ENCODE measurements around the gene TBX1. TPM values are rescaled to one million over a fixed set of nuclear protein-coding genes. Genes with fewer than 3 reads are reported as not detected.

TBX1 gene
- polyA plus RNA-seq, 4 donors = 1.1 to 4.8 (median 1.3) TPM; not detected in 1

GRCh38 chr22:19761725-19762567, 1.4 kb downstream of the TBX1 start:
- no peaks in the 10 kb centered on the region for H3K9me3 ChIP-seq (ENCODE audit: control insufficient read depth in 2 of 2, insufficient read depth in 1 of 2, low read depth in 1 of 2, low read length in 1 of 2)
- H3K4me3 ChIP-seq (ENCODE audit: low read depth in 1 of 3, low read length in 3 of 3) = peak overlapping the region in 1 of 3 donors; percentile 43
- no peak overlapping the region for H3K27ac ChIP-seq (ENCODE audit: low read depth in 1 of 3, low read length in 2 of 3)
- FAIRE-seq (no peak), DNase-seq (peak in 1 of 2 donors; percentile 36)
- H3K4me1 ChIP-seq (ENCODE audit: control insufficient read depth in 3 of 3, insufficient read depth in 2 of 3, low read depth in 1 of 3, low read length in 2 of 3) = peaks cover 0 to 13% (median 4%) of the 10 kb centered on the region in 3 donors
- WGBS, 3 donors = 47 to 63% (median 59%) methylated on average over 33 of the region's 33 CpGs
- H3K27me3 ChIP-seq (ENCODE audit: control insufficient read depth in 3 of 3, insufficient read depth in 3 of 3, low read length in 3 of 3) = peaks cover 40 to 82% (median 50%) of the 10 kb centered on the region in 3 donors
- H3K36me3 ChIP-seq (ENCODE audit: control insufficient read depth in 3 of 3, insufficient read depth in 2 of 3, low read depth in 1 of 3, low read length in 3 of 3) = no peaks in the 10 kb centered on the region

GRCh38 chr22:19762568-19763457, 2.2 kb downstream of the TBX1 start:
- H3K9me3 ChIP-seq (ENCODE audit: control insufficient read depth in 2 of 2, insufficient read depth in 1 of 2, low read depth in 1 of 2, low read length in 1 of 2) = no peaks in the 10 kb centered on the region
- peak in 1 of 2 donors; percentile 30 for DNase-seq
- no peak overlapping the region for H3K4me3 ChIP-seq (ENCODE audit: low read depth in 1 of 3, low read length in 3 of 3)
- FAIRE-seq = no peak
- peaks cover 0 to 11% (median 4%) of the 10 kb centered on the region in 3 donors for H3K4me1 ChIP-seq (ENCODE audit: control insufficient read depth in 3 of 3, insufficient read depth in 2 of 3, low read depth in 1 of 3, low read length in 2 of 3)
- 46 to 64% (median 61%) methylated on average over 31 to 34 of the region's 34 CpGs for WGBS, 3 donors
- no peak overlapping the region for H3K27ac ChIP-seq (ENCODE audit: low read depth in 1 of 3, low read length in 2 of 3)
- H3K36me3 ChIP-seq (ENCODE audit: control insufficient read depth in 3 of 3, insufficient read depth in 2 of 3, low read depth in 1 of 3, low read length in 3 of 3) = no peaks in the 10 kb centered on the region
- H3K27me3 ChIP-seq (ENCODE audit: control insufficient read depth in 3 of 3, insufficient read depth in 3 of 3, low read length in 3 of 3) = peaks cover 40 to 82% (median 51%) of the 10 kb centered on the region in 3 donors

- FAIRE-seq (no peak), DNase-seq (peak in 1 of 2 donors; percentile 20)
- 39 to 56% (median 42%) methylated on average over 38 to 39 of the region's 39 CpGs for WGBS, 3 donors
- Histone ChIP-seq H3K36me3 (ENCODE audit: control insufficient read depth in 3 of 3, insufficient read depth in 2 of 3, low read depth in 1 of 3, low read length in 3 of 3) (no peaks in the 10 kb centered on the region), H3K9me3 (ENCODE audit: control insufficient read depth in 2 of 2, insufficient read depth in 1 of 2, low read depth in 1 of 2, low read length in 1 of 2) (no peaks in the 10 kb centered on the region), H3K27ac (ENCODE audit: low read depth in 1 of 3, low read length in 2 of 3) (no peak overlapping the region), H3K27me3 (ENCODE audit: control insufficient read depth in 3 of 3, insufficient read depth in 3 of 3, low read length in 3 of 3) (peaks cover 33 to 83% (median 56%) of the 10 kb centered on the region in 3 donors), H3K4me1 (ENCODE audit: control insufficient read depth in 3 of 3, insufficient read depth in 2 of 3, low read depth in 1 of 3, low read length in 2 of 3) (peaks cover 0 to 11% (median 4%) of the 10 kb centered on the region in 3 donors), H3K4me3 (ENCODE audit: low read depth in 1 of 3, low read length in 3 of 3) (no peak overlapping the region)
These were observed 3.1 kb downstream of the TBX1 start for GRCh38 chr22:19763458-19764298.

- FAIRE-seq = no peak
- Histone ChIP-seq H3K36me3 (ENCODE audit: control insufficient read depth in 3 of 3, insufficient read depth in 2 of 3, low read depth in 1 of 3, low read length in 3 of 3) (no peaks in the 10 kb centered on the region), H3K27me3 (ENCODE audit: control insufficient read depth in 3 of 3, insufficient read depth in 3 of 3, low read length in 3 of 3) (peaks cover 28 to 83% (median 54%) of the 10 kb centered on the region in 3 donors), H3K9me3 (ENCODE audit: control insufficient read depth in 2 of 2, insufficient read depth in 1 of 2, low read depth in 1 of 2, low read length in 1 of 2) (no peaks in the 10 kb centered on the region), H3K4me1 (ENCODE audit: control insufficient read depth in 3 of 3, insufficient read depth in 2 of 3, low read depth in 1 of 3, low read length in 2 of 3) (peaks cover 0 to 11% (median 4%) of the 10 kb centered on the region in 3 donors), H3K4me3 (ENCODE audit: low read depth in 1 of 3, low read length in 3 of 3) (no peak overlapping the region), H3K27ac (ENCODE audit: low read depth in 1 of 3, low read length in 2 of 3) (no peak overlapping the region)
- DNase-seq = no peak
- WGBS, 3 donors = 59 to 70% (median 60%) methylated on average over 11 to 17 of the region's 17 CpGs
These were observed 3.7 kb downstream of the TBX1 start for GRCh38 chr22:19764299-19764593.

- H3K27me3 ChIP-seq (ENCODE audit: control insufficient read depth in 3 of 3, insufficient read depth in 3 of 3, low read length in 3 of 3) = peaks cover 24 to 83% (median 54%) of the 10 kb centered on the region in 3 donors
- DNase-seq = no peak
- no peak for FAIRE-seq
These were observed 4.3 kb downstream of the TBX1 start for GRCh38 chr22:19764636-19765476.

GRCh38 chr22:19765477-19766239, 5.1 kb downstream of the TBX1 start:
- no peak overlapping the region for H3K27ac ChIP-seq (ENCODE audit: low read depth in 1 of 3, low read length in 2 of 3)
- FAIRE-seq (no peak), DNase-seq (peak; percentile 18 to 56)
- no peaks in the 10 kb centered on the region for H3K9me3 ChIP-seq (ENCODE audit: control insufficient read depth in 2 of 2, insufficient read depth in 1 of 2, low read depth in 1 of 2, low read length in 1 of 2)
- peaks cover 25 to 86% (median 54%) of the 10 kb centered on the region in 3 donors for H3K27me3 ChIP-seq (ENCODE audit: control insufficient read depth in 3 of 3, insufficient read depth in 3 of 3, low read length in 3 of 3)
- WGBS, 3 donors = 1 to 3% (median 2%) methylated on average over 70 to 83 of the region's 83 CpGs
- no peaks in the 10 kb centered on the region for H3K36me3 ChIP-seq (ENCODE audit: control insufficient read depth in 3 of 3, insufficient read depth in 2 of 3, low read depth in 1 of 3, low read length in 3 of 3)
- peaks cover 0 to 11% (median 4%) of the 10 kb centered on the region in 3 donors for H3K4me1 ChIP-seq (ENCODE audit: control insufficient read depth in 3 of 3, insufficient read depth in 2 of 3, low read depth in 1 of 3, low read length in 2 of 3)
- peak overlapping the region in 1 of 3 donors; percentile 41 for H3K4me3 ChIP-seq (ENCODE audit: low read depth in 1 of 3, low read length in 3 of 3)

More at GRCh38 chr22:19764636-19765476, 4.3 kb downstream of the TBX1 start:
- no peaks in the 10 kb centered on the region for H3K9me3 ChIP-seq (ENCODE audit: control insufficient read depth in 2 of 2, insufficient read depth in 1 of 2, low read depth in 1 of 2, low read length in 1 of 2)
- H3K4me1 ChIP-seq (ENCODE audit: control insufficient read depth in 3 of 3, insufficient read depth in 2 of 3, low read depth in 1 of 3, low read length in 2 of 3) = peaks cover 0 to 11% (median 4%) of the 10 kb centered on the region in 3 donors
- 29 to 47% (median 45%) methylated on average over 25 of the region's 25 CpGs for WGBS, 3 donors
- H3K36me3 ChIP-seq (ENCODE audit: control insufficient read depth in 3 of 3, insufficient read depth in 2 of 3, low read depth in 1 of 3, low read length in 3 of 3) = no peaks in the 10 kb centered on the region
- no peak overlapping the region for H3K27ac ChIP-seq (ENCODE audit: low read depth in 1 of 3, low read length in 2 of 3)
- H3K4me3 ChIP-seq (ENCODE audit: low read depth in 1 of 3, low read length in 3 of 3) = no peak overlapping the region

GRCh38 chr22:19766240-19766510, 5.6 kb downstream of the TBX1 start:
- Histone ChIP-seq H3K4me3 (ENCODE audit: low read depth in 1 of 3, low read length in 3 of 3) (peak overlapping the region in 1 of 3 donors; percentile 41), H3K27me3 (ENCODE audit: control insufficient read depth in 3 of 3, insufficient read depth in 3 of 3, low read length in 3 of 3) (peaks cover 20 to 88% (median 55%) of the 10 kb centered on the region in 3 donors), H3K9me3 (ENCODE audit: control insufficient read depth in 2 of 2, insufficient read depth in 1 of 2, low read depth in 1 of 2, low read length in 1 of 2) (no peaks in the 10 kb centered on the region), H3K27ac (ENCODE audit: low read depth in 1 of 3, low read length in 2 of 3) (no peak overlapping the region), H3K36me3 (ENCODE audit: control insufficient read depth in 3 of 3, insufficient read depth in 2 of 3, low read depth in 1 of 3, low read length in 3 of 3) (no peaks in the 10 kb centered on the region), H3K4me1 (ENCODE audit: control insufficient read depth in 3 of 3, insufficient read depth in 2 of 3, low read depth in 1 of 3, low read length in 2 of 3) (peaks cover 0 to 11% (median 3%) of the 10 kb centered on the region in 3 donors)
- FAIRE-seq (no peak), DNase-seq (no peak)
- 1 to 2% (median 2%) methylated on average over 20 to 36 of the region's 36 CpGs for WGBS, 3 donors
